SK-N-SH (cell line): Measurements from ENCODE around the gene SNAP23. TPM values are rescaled to one million over a fixed set of nuclear protein-coding genes. Genes with fewer than 3 reads are reported as not detected.
A peak's percentile ranks its signal among the peaks of the same experiment; 100 is the strongest.

Experiments
- CTCF ChIA-PET: fragments of 300-600, 350-600 bp; formaldehyde crosslinking; extraction: SDS; loops from one replicate; lab custom pipeline; 2021; lab: Yijun Ruan, JAX
- POLR2A ChIA-PET: fragments of 350-600 bp; sonication (Branson Sonifier 250); formaldehyde crosslinking; extraction: SDS; loops from one replicate; lab custom pipeline; 2020; ENCODE audit warnings: antibody characterized with exemption, inconsistent platforms; lab: Yijun Ruan, JAX
- DNase-seq: peaks from one replicate; pipeline ENCODE4 v3.0.0; 2012
- H2AFZ ChIP-seq: fragments of 200-600 bp; sonication (generic); 2 replicates; pipeline ENCODE4 v1.8.1; 2016; ENCODE audit warnings: antibody characterized with exemption, mild to moderate bottlenecking, low read depth
- H3F3A ChIP-seq: fragments of 200-600 bp; sonication (generic); replicated peaks from 2 replicates; pipeline ENCODE3; 2016; ENCODE audit warnings: antibody characterized with exemption, mild to moderate bottlenecking; ENCODE audit not compliant: insufficient read depth
- H3K27ac ChIP-seq, 2 experiments: fragments of 200-500 bp in 1 of 2; fragments of 200-600 bp in 1 of 2; sonication (Bioruptor generic) in 1 of 2; sonication (generic), shearing (Covaris generic) in 1 of 2; 2 replicates each; pipeline versions ENCODE4 v1.5.1 to v1.6.1; 2014 to 2016; ENCODE audit warnings: low read depth in 2 of 2, inconsistent platforms in 1 of 2, low read length in 1 of 2, mild to moderate bottlenecking in 1 of 2, mixed read lengths in 1 of 2
- H3K27me3 ChIP-seq: fragments of 200-600 bp; sonication (generic), shearing (Covaris generic); 2 replicates; pipeline ENCODE4 v1.6.1; 2016; ENCODE audit warnings: mixed run types; ENCODE audit not compliant: insufficient read depth
- H3K36me3 ChIP-seq, 2 experiments: fragments of 200-500 bp in 1 of 2; fragments of 200-600 bp in 1 of 2; sonication (Bioruptor generic) in 1 of 2; sonication (generic) in 1 of 2; replicated peaks in 1 of 2; 2 replicates each; pipeline versions ENCODE3 to v1.5.1; 2014 to 2016; ENCODE audit warnings: low read length in 1 of 2, mild to moderate bottlenecking in 1 of 2; ENCODE audit not compliant: insufficient read depth in 2 of 2, control insufficient read depth in 1 of 2
- H3K4me1 ChIP-seq, 2 experiments: fragments of 200-500 bp in 1 of 2; fragments of 200-600 bp in 1 of 2; sonication (Bioruptor generic) in 1 of 2; sonication (generic), shearing (Covaris generic) in 1 of 2; 2 replicates each; pipeline versions ENCODE4 v1.5.1 to v1.6.1; 2014 to 2016; ENCODE audit warnings: low read depth in 1 of 2, low read length in 1 of 2, mixed run types in 1 of 2; ENCODE audit not compliant: insufficient read depth in 2 of 2, control insufficient read depth in 1 of 2
- H3K4me2 ChIP-seq: fragments of 200-600 bp; sonication (generic), shearing (Covaris generic); 2 replicates; pipeline ENCODE4 v1.6.1; 2017; ENCODE audit warnings: mixed run types
- H3K4me3 ChIP-seq, 2 experiments: fragments of 200-500 bp in 1 of 2; fragments of 200-600 bp in 1 of 2; sonication (Bioruptor generic) in 1 of 2; sonication (generic), shearing (Covaris generic) in 1 of 2; 2 replicates each; pipeline versions ENCODE4 v1.5.1 to v1.8.1; 2014 to 2016; ENCODE audit warnings: low read depth in 2 of 2, inconsistent platforms in 1 of 2, low read length in 1 of 2, mild to moderate bottlenecking in 1 of 2, mixed read lengths in 1 of 2, moderate library complexity in 1 of 2
- H3K79me2 ChIP-seq: fragments of 200-600 bp; sonication (generic); 2 replicates; pipeline ENCODE4 v1.8.1; 2017; ENCODE audit warnings: mild to moderate bottlenecking; ENCODE audit not compliant: insufficient read depth
- H3K9ac ChIP-seq: fragments of 200-600 bp; sonication (generic); 2 replicates; pipeline ENCODE4 v1.6.1; 2017; ENCODE audit warnings: mixed run types
- H3K9me2 ChIP-seq: fragments of 200-600 bp; sonication (generic); 2 replicates; pipeline ENCODE4 v1.6.1; 2017; ENCODE audit warnings: mixed run types
- H3K9me3 ChIP-seq: fragments of 200-600 bp; sonication (generic); 2 replicates; pipeline ENCODE4 v1.6.1; 2017; ENCODE audit warnings: mixed run types, mild to moderate bottlenecking, moderate library complexity
- H4K20me1 ChIP-seq: fragments of 200-600 bp; sonication (generic); 2 replicates; pipeline ENCODE4 v1.6.1; 2017; ENCODE audit warnings: mild to moderate bottlenecking, mixed run types; ENCODE audit not compliant: insufficient read depth
- EZH2phosphoT487 ChIP-seq: fragments of 200-600 bp; sonication (generic); IDR thresholded peaks from 2 replicates; pipeline ENCODE4 v1.6.1; 2017; ENCODE audit warnings: low read depth, mixed run types, mild to moderate bottlenecking, antibody characterized with exemption, moderate library complexity, borderline replicate concordance
- GATA2 ChIP-seq: sonication (generic); formaldehyde crosslinking; IDR thresholded peaks from 2 replicates; pipeline ENCODE4 v1.5.0; 2020; ENCODE audit warnings: mild to moderate bottlenecking, missing genetic modification reagents
- MEF2A ChIP-seq: IDR thresholded peaks from 2 replicates; pipeline ENCODE4 v1.4.0; 2012; ENCODE audit warnings: low read depth, borderline replicate concordance
- NFIC ChIP-seq: IDR thresholded peaks from 2 replicates; pipeline ENCODE4 v1.4.0; 2012; ENCODE audit warnings: borderline replicate concordance
- NRF1 ChIP-seq: IDR thresholded peaks from 2 replicates; pipeline ENCODE4 v1.6.1; 2012; ENCODE audit warnings: low read depth, mild to moderate bottlenecking, low read length
- POLR2AphosphoS5 ChIP-seq: IDR thresholded peaks from 2 replicates; pipeline ENCODE4 v1.6.1; 2012; ENCODE audit warnings: low read depth, low read length
- RFX5 ChIP-seq: IDR thresholded peaks from 2 replicates; pipeline ENCODE4 v1.6.1; 2012; ENCODE audit warnings: mild to moderate bottlenecking, improper control_type of control experiment, low read length
- RXRA ChIP-seq: IDR thresholded peaks from 2 replicates; pipeline ENCODE4 v1.4.0; 2012; ENCODE audit warnings: low read depth, mild to moderate bottlenecking, borderline replicate concordance
- SIN3A ChIP-seq: IDR thresholded peaks from 2 replicates; pipeline ENCODE4 v1.6.1; 2012; ENCODE audit warnings: low read depth, mild to moderate bottlenecking, low read length, moderate library complexity, borderline replicate concordance
- TAF1 ChIP-seq: IDR thresholded peaks from 2 replicates; pipeline ENCODE4 v1.6.1; 2012; ENCODE audit warnings: low read depth, mild to moderate bottlenecking, low read length, moderate library complexity, borderline replicate concordance
- TCF12 ChIP-seq: IDR thresholded peaks from 2 replicates; pipeline ENCODE4 v1.4.0; 2012
- TEAD4 ChIP-seq: IDR thresholded peaks from 2 replicates; pipeline ENCODE4 v1.4.0; 2012; ENCODE audit warnings: mild to moderate bottlenecking, borderline replicate concordance; ENCODE audit not compliant: insufficient read depth
- YY1 ChIP-seq: IDR thresholded peaks from 2 replicates; pipeline ENCODE4 v1.4.0; 2012; ENCODE audit warnings: low read depth, mild to moderate bottlenecking
- ZBTB33 ChIP-seq: IDR thresholded peaks from 2 replicates; pipeline ENCODE4 v1.4.0; 2012; ENCODE audit warnings: low read depth, borderline replicate concordance
- WGBS: methylation state at CpG from one replicate; pipeline ENCODE4 v1.1.6; 2017; ENCODE audit warnings: low lambda C conversion rate; 5-methylcytosine and 5-hydroxymethylcytosine counted together
- polyA plus RNA-seq, 3 experiments: library from polyadenylated mRNA; depleted of rRNA; stranded (reverse); fragments of >200 nt; gene quantifications; 2 replicates each; pipeline ENCODE4 v1.2.3, GENCODE V29; 2012
- TF ChIP-seq, protein P1 (sequence below): fragments of 150-350 bp; IDR thresholded peaks from 2 replicates; pipeline ENCODE4 v1.6.1; 2016; ENCODE audit warnings: mild to moderate bottlenecking, low read depth, low read length
- TF ChIP-seq, protein P2 (sequence below): IDR thresholded peaks from 2 replicates; pipeline ENCODE4 v1.4.0; 2012; ENCODE audit warnings: low read depth
- TF ChIP-seq, protein P3 (sequence below): IDR thresholded peaks from 2 replicates; pipeline ENCODE4 v1.4.0; 2012; ENCODE audit warnings: low read depth, borderline replicate concordance

SNAP23 gene
- polyA plus RNA-seq, 1 of the 3 experiments (the other 2 are of a cell fraction), result 39.2 TPM

DNA sequence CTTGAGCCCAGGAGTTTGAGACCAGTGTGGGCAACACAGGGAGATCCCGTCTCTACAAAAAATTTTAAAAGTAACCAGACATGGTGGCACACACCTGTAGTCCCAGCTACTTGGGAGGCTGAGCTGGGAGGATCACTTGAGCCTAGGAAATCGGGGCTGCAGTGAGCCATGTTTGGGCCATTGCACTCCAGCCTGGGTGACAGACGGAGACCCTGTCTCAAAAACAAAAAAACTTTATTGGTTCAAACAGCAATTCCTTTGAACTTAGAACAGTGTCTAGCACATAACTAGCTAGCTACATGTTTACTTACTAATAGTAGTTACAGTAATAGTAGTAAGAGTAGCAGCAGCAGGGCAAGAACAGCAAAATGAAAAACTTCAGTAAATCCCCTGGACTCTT lies 63.3 kb downstream of the SNAP23 start:
- ChIA-PET POLR2A (no interaction called here), CTCF (no interaction called here)
- H3K27ac ChIP-seq, result no peak overlapping the region
- H3K9ac ChIP-seq, result no peak overlapping the region
- 90% methylated on average over 3 of the region's 3 CpGs for WGBS
- TF ChIP-seq EZH2phosphoT487, result no peak
- TF ChIP-seq ZBTB33, result no peak
- TF ChIP-seq SIN3A, result no peak
- TF ChIP-seq RXRA, result no peak
- TF ChIP-seq, protein P1, sequence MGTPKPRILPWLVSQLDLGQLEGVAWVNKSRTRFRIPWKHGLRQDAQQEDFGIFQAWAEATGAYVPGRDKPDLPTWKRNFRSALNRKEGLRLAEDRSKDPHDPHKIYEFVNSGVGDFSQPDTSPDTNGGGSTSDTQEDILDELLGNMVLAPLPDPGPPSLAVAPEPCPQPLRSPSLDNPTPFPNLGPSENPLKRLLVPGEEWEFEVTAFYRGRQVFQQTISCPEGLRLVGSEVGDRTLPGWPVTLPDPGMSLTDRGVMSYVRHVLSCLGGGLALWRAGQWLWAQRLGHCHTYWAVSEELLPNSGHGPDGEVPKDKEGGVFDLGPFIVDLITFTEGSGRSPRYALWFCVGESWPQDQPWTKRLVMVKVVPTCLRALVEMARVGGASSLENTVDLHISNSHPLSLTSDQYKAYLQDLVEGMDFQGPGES, result no peak
- TF ChIP-seq RFX5, result no peak
- no peak for TF ChIP-seq POLR2AphosphoS5
- no peak for TF ChIP-seq TEAD4
- TF ChIP-seq YY1, result no peak
- no peak for TF ChIP-seq GATA2 (CRISPR knock-in tag)
- TF ChIP-seq MEF2A, result no peak
- TF ChIP-seq NFIC, result no peak
- H4K20me1 ChIP-seq, result no peaks in the 10 kb centered on the region
- no peaks in the 10 kb centered on the region for H3K9me2 ChIP-seq
- H3K79me2 ChIP-seq, result peaks cover 38% of the 10 kb centered on the region
- peaks cover 17 to 46% of the 10 kb centered on the region in 2 experiments for H3K36me3 ChIP-seq
- no peak overlapping the region for H3K4me2 ChIP-seq
- H3K4me3 ChIP-seq, result no peak overlapping the region
- no peak for DNase-seq
- H3F3A ChIP-seq, result peaks cover 6% of the 10 kb centered on the region
- no peaks in the 10 kb centered on the region for H3K9me3 ChIP-seq
- H3K27me3 ChIP-seq, result no peaks in the 10 kb centered on the region
- no peak overlapping the region for H2AFZ ChIP-seq
- H3K4me1 ChIP-seq, result no peaks in the 10 kb centered on the region

GRCh38 chr15:42575188-42576039 lies 80.0 kb downstream of the SNAP23 start, which contains the start of gene STARD9:
STARD9 (plus strand) TSS chr15:42575606; CDS start chr15:42575716, 110 bp downstream.
- Histone ChIP-seq H3K27me3 (no peaks in the 10 kb centered on the region), H3F3A (peaks cover 21% of the 10 kb centered on the region), H2AFZ (peak within 1 kb of the TSS; percentile 96), H3K4me2 (peak within 1 kb of the TSS; percentile 83), H4K20me1 (no peaks in the 10 kb centered on the region), H3K27ac (peak within 1 kb of the TSS; percentile 39 to 81; a peak in 3 of 4 replicates), H3K9ac (peak within 1 kb of the TSS; percentile 80), H3K79me2 (peaks cover 26% of the 10 kb centered on the region), H3K9me3 (no peaks in the 10 kb centered on the region), H3K36me3 (no peaks in the 10 kb centered on the region), H3K4me1 (peaks cover 0 to 12% of the 10 kb centered on the region in 2 experiments; a peak in 1 of 4 replicates), H3K4me3 (peak within 1 kb of the TSS; percentile 80 to 83), H3K9me2 (no peaks in the 10 kb centered on the region)
- 0% methylated on average over 21 of the region's 95 CpGs for WGBS
- ChIA-PET POLR2A (interaction anchor here (1.0 to 1.7 kb wide), 4 partner anchors 13 to 302 kb away, joined by 3 to 6 read pairs (median 5); partner anchors contain the start of genes SNAP23, TMEM87A and ZNF106), CTCF (no interaction called here)
- DNase-seq, result peak; percentile 98
- no peak for TF ChIP-seq ZBTB33
- TF ChIP-seq, protein P2, sequence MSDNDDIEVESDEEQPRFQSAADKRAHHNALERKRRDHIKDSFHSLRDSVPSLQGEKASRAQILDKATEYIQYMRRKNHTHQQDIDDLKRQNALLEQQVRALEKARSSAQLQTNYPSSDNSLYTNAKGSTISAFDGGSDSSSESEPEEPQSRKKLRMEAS, result peak; percentile 96
- peak; percentile 46; the same call in 1 of the 2 replicates for TF ChIP-seq SIN3A
- TF ChIP-seq, protein P3, sequence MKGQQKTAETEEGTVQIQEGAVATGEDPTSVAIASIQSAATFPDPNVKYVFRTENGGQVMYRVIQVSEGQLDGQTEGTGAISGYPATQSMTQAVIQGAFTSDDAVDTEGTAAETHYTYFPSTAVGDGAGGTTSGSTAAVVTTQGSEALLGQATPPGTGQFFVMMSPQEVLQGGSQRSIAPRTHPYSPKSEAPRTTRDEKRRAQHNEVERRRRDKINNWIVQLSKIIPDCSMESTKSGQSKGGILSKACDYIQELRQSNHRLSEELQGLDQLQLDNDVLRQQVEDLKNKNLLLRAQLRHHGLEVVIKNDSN, result no peak
- peak; percentile 69 for TF ChIP-seq NRF1
- peak; percentile 58; the same call in 1 of the 2 replicates for TF ChIP-seq POLR2AphosphoS5
- TF ChIP-seq, protein P1, result no peak
- TF ChIP-seq TAF1, result 0 out of 2 replicates have a peak, but pooled peaks have one; percentile 42
- TF ChIP-seq NFIC, result peak; percentile 86
- TF ChIP-seq TCF12, result no peak
